Fibroblast of skin of back (primary cell): Measurements from ENCODE around the gene AMIGO2.

Experiments used
- DNase-seq: peaks from one replicate; pipeline ENCODE4 v3.0.0-alpha.2; 2013

The AMIGO2 gene

DNA sequence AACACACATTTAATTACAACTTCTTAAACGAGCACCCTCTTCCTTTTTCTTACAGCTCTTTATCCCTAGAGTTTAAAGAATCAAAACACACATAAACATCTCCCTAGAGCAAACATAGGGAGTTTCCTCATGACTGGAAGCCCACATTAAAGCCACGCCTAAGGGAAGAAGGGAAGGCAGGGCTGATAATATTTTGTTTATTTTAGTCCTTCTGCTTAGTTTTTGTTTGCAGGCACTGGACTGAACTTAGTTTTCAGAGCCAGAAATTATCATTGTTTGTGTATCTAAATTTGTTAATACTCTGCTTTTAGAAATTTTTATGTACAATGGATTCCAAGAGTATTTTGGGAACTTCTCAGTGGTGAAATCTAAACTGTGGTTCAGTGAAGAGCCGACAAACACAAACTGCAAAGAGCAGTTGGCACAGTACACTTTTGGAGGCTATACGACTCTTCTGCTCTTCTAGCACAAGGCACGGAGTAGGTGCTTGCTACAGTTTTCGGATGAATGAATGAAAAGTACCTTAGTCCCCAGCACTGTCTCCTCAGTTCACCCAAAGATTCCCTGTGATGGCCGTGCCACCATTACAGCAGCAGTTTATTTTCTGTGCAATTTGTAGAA is 17.6 kb upstream of the AMIGO2 start:
- peak; percentile 50 for DNase-seq

GRCh38 chr12:47095446-47096236 is 15.9 kb upstream of the AMIGO2 start:
- peak; percentile 98 for DNase-seq

DNA sequence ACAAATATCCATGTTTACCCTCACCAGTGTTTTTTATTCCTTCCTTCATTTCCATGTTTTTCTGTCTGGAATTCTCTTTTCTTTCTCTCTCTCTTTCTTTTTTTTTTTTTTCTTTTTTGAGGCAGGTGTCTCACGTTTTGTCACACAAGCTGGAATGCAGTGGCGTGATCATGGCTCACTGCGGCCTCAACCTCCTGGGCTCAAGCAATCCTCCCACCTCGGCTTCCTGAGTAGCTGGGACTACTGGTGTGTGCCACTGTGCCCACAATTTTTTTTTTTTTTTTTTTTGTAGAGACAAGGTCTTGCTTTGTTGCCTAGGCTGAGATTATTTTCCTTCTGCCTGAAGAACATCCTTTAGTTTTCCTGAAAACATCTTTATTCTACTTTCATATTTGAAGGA is 15.0 kb upstream of the AMIGO2 start:
- DNase-seq: no peak

- no peak for DNase-seq
Measured at GRCh38 chr12:47091009-47091408, 11.2 kb upstream of the AMIGO2 start.

DNA sequence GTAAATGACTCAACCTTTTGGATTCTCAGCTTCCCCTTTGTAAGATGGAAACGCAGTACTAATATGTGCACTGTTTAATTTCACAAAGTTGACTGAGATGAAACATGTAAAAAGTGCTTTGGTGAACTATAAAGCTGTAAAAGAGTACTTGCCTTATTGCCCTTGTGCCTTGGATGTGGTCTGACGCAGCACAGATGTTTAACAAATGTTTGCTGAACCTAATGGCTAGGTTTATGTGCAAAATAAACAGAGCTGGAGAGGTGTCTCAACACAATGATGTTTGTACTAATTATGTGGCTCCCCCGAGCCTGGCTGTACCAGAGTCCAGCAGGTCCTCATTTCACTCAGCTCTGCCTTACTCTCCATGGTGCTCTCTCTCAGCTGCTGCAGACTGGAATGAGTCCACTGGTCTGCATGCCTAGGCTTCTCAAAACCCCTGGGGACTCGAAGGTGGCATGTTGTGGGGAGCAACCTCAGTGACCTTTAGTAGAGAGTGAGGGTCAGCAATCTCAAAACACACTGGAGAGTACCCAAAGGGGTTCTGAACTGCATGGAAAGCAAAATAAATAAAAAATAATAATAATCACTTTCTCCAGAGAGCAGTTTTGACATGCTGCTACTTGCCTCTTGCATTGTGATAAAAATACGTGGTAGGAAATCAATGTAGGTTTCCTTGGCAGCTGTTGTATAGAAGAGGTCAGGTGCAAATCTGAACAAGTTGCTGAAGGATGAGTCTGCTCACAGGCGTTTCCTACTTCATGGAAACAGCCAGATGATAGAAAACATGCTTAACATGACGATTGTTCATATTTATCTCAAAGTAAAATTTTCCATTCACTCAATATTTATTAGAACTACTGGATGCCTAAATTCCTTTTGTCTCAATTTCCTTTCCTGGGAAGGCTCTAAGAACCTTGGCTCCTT is 8.5 kb upstream of the AMIGO2 start:
- peak; percentile 50 for DNase-seq

DNA sequence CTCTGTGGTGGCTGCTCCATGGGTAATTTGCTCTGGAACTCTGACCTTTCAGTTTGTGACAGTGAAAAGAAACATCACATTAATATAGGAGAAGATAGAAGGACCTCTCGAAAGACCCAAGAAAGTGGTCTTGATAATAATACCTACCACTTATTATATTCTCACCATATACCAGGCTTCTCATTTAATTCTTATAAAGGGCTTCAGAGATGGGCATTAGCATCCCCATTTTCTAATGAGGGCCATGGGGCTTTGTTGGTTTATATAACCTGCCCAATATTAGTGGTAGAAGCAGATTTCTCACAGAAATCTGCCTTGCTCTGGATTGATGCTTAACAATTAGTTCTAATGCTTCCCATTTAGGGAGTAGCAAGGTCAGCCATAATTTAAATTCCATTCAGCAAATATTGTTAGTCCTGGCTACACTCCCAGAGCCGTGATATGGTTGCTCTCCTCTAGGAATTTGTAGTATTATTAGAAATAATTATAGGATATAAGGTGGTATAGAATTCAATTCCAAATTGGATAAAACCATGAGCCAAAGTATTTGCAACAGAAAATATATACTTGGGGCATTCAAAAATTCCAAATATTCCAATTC is 7.4 kb upstream of the AMIGO2 start:
- peak; percentile 85 for DNase-seq

DNA sequence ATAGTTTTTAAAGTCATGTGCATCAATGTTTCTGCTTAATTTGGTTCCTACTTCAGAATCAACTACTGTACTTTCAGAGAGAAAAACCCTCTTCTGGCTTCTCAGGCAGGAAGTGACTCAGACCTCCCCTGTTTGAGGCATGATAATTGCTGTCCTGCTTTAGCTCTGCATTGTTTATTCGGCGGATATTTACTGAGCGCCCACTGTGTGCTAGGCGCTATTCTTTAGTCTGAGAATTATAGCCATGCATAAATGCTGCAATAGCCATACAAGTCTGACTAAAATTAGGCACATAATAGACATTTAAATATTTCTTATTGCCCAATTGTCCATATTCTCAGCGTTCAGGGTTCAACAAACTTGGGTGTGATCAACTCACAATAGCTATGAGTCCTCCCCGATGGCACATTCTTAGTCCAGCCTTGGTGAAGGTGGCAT is 6.1 kb upstream of the AMIGO2 start:
- peak; percentile 89 for DNase-seq

DNA sequence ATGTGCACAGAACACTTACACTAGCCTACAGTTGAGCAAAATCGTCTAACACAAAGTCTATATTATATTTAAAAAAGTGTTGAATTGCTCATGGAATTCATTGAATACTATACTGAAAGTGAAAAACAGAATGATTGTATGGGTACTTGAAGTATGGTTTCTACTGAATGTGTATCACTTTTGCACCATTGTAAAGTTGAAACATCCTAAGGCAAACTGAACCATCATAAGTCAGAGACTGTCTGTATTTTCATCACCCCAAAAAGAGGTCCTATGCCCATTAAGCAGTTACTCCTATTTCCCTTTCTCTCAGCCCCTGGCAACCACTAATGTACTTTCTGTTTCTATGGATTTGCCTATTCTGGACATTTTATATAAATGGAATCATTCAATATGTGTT is 4.4 kb upstream of the AMIGO2 start:
- no peak for DNase-seq

- DNase-seq: peak; percentile 96
Measured at GRCh38 chr12:47082796-47083621, 3.2 kb upstream of the AMIGO2 start.

DNA sequence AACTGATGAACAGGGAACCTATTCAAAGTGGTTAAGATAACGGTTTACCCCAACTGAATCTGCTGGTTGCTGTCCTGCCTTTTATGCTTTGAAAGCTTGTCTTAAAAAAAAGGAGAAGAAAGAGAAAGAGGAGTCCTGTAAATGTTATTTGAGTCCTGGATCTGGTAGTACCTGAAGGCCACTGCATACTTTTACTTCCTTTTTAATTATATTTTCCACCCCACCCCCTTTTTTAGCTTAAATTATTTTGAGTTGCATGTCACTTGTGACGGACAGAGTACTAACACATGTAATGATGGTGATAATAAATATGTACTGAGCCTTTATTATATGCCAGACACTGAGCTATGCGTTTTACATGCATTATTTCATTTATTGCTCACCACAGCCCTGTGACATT is 2.5 kb upstream of the AMIGO2 start:
- no peak for DNase-seq

DNA sequence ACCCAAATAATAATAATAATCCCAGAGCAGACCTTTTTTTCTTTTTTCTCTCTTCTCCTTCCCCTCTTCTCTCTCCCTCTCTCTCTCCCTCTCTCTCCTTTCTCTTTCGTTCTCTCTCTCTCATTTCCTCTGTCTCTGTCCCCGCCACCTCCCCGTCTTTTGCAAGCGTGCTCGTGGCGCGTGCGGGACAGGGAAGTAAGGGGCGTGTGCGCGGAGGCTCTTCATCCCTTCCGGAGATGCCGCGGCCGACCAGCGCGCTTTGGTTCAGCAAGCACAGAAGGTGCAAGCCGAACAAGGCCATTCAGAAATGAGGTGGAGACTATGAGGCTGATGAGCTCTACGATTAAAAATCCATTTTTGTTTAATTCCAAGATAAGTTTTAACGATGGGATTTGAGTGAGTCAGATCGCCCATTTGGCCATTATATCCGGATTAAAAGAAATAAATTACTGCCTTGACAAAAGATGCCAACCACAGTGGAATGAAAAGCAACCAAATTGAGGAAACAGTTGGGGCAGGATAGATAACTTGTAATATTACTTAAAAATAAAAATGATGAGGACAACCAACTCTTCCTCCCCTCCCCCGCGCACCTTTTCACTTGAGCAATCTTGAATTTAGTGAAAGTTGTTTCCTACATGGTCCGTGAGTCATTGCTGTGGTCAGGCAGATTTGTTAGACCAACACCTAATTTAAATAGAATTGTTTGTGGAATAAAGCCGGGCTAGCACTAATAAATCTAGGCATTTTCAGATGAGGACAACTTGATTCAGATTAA is 1.2 kb upstream of the AMIGO2 start:
- peak; percentile 73 for DNase-seq

- peak; percentile 85 for DNase-seq
Measured at GRCh38 chr12:47079981-47080724, 394 bp upstream of the AMIGO2 start.

GRCh38 chr12:47078733-47079467 is 859 bp downstream of the AMIGO2 start:
- peak; percentile 65 for DNase-seq

DNA sequence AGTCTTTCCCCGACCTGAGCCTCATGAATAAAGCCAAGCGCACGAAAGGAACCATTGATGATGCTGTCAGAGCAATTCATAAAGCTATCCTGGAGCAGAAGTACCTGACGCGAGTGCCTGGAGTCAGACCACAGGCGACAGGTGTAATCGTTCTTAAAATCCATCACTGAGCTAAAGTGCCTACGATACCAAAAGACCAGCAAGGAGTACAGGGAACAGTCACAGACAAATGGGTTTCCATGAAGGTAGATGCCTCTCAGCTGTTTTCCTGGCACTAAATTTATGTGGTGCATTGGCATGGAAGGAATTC is 1.7 kb downstream of the AMIGO2 start:
- no peak for DNase-seq

DNA sequence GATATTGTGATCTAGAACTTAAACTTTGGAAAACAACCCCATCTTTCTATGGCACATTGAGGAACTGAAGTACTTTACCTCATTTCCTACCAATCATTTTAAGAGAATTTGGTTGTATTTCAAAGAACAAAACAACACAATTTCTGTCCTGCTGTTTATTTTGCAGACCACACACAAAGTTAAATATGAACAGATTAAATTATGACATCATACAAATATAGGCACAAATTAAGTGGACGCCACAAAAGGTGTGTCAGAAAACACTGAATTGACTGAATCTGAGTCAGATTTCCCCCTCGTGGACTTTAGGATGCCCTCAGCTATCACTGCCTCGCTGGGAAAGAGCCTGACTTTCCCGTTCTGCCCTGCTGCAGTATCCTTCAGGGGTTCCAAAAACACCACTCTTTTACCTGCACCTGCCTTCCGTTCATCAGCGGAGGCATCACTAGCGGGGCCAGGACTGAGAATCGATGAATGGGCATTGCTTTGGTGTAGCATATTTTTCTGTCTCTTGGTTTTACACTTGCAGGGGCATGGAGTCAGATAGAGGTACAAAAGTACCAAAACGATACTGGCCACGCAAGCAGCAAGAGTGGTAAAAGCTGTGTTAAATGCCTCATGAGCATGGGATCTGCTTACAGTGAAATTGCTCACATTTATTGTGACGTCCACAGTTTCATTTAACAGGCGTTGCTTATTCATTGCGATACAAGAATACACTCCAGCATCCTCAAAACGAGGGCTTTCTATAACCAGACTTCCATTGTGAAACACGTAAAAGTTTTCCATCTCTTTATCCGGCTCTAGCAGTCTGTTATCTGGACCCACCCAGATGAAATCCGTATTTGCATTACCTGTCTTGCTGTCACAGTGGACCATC is 2.3 kb downstream of the AMIGO2 start:
- DNase-seq: no peak

DNA sequence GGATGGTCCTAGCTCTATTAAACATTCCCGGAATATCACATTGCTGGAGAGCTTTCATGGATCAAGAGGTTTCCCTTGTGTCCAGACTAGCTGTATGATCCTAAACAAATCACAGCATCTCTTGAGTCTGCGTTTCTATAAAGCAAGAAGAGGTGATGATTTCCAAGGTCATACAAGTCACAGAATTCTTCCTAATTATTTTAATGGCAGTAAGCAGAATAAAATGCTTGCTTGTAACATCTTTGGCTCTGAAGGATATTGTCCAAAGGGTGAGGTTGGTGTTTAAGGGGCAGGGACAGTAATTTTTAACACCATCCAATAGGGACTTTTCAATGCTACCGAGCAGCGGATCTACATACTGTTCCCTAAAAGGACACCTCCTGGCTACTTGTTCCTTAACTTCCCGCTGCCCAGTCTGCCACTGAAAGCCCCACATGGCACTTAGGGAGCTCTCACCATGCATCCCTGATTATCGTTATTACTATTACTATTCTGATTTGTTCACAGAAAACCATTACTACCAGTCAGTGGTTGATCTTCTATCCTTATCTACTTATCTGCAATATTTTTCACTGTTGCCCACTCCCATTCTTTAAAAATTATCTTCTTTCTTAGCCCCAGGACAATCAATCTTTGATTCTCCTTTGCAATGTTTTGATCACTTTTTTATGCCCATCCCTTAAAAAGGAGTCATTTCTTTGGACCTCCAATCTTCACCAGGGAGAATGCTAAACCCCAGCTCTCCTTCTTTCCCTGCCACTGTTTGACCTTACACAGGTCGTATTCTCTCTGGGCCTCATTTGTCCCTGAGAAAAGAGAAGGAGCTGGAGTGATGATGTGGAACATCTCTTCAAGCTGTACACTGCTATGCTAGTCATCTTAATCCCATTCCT is 4.3 kb downstream of the AMIGO2 start:
- no peak for DNase-seq

DNA sequence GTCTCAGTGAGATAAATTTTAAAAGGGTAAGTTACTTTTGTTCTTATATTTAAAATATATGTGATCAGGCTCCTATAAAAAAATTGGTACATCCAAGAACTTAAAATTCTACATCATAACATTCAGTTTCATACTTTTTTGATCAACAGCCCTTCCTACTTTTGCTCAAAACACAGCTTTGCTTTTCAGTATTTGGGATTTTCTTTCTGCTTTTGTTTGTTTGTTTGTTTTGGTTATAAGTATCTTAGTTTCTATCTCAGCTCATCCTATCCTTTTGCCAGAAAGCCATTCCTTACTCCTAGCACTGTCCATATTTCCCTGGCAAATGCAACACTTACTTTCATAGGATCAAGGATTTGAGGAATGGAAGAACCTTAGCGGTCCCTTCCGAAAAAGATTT is 5.0 kb downstream of the AMIGO2 start:
- DNase-seq: no peak

GRCh38 chr12:47073951-47074350 is 5.8 kb downstream of the AMIGO2 start:
- DNase-seq: no peak
